Measurements from ENCODE around the gene ALX1. TPM values are rescaled to one million over a fixed set of nuclear protein-coding genes. Genes with fewer than 3 reads are reported as not detected.

The ALX1 gene
- total RNA-seq (2014; rRNA removed; shearing (Covaris generic)): not detected in 2 replicates

DNA sequence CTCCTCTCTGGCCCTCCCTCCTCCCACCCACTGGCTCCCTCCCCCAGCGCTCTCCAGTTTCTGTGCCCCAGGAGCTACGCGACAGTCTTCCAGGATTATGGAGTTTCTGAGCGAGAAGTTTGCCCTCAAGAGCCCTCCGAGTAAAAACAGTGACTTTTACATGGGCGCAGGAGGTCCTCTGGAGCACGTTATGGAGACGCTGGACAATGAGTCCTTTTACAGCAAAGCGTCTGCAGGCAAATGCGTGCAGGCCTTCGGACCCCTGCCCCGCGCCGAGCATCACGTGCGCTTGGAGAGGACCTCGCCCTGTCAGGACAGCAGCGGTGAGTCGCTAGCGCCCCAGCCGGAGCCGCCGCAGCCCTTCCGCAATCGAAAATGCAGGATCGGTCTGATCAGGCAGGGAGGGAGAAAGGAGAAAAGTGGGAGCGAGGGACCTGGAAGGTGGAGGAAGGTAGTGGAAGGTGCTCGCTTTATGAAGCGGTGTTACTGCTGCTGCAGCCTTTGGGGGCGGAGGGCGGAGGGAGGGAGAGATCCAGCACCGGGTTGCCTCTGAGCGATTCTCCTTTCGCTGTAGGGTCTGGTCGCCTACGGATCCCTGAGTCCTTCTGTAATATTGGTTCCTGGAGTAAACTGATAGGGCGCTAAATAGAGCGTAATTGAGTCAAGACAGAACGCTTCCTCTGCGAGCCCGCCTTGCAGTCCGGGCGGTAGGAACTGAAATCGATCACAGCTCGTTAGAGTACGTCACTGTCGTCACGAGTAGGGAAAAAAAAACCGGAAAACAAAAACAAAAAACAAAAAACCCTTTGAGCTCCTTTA lies at the start of gene ALX1:
Gene ALX1, plus strand, starts transcription at position 56 of the 819 bp plus-strand sequence. Its CDS starts 42 bp downstream, at position 98.
- DNase-seq (ENCODE audit: low spot score): no peak

DNA sequence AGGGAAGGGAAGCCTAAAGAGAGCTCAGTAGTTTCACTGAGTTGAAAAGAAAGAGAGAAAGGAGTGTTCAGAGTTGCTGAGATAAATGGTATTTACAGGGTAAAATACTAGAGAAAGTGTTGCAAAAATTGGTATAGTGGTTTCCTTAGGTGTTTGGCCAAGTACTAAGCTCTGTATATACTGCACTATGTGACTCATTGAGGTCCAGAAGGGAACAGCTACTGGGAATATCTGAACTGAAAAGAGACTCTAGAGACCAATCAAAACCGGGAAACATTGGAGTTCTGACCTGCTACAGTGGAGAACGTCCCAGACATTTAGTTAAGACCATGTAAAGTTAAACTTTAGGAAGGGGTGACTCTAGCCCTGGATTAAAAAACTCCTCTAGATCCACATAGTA lies 42.7 kb upstream of the ALX1 start:
- DNase-seq (ENCODE audit: low spot score): no peak

DNA sequence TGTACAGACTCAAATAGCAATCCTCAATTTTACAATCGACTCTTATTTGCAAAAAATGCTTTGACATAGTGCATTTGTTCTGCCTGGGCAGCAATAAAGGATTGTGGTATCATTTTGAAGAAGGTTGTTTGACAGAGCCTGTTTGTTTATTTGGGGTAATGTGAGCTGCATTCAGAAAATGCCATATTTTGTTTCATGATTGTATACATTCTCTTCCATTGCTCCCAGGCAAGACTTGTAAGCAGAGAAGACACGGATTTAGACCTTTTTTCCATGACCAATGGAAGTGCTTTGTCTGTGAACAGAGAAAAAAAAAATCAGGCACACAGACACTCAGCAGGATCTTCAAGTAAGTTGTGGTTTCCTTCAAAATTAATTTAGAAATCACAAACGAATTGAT lies 35.5 kb upstream of the ALX1 start:
- DNase-seq (ENCODE audit: low spot score): no peak

DNA sequence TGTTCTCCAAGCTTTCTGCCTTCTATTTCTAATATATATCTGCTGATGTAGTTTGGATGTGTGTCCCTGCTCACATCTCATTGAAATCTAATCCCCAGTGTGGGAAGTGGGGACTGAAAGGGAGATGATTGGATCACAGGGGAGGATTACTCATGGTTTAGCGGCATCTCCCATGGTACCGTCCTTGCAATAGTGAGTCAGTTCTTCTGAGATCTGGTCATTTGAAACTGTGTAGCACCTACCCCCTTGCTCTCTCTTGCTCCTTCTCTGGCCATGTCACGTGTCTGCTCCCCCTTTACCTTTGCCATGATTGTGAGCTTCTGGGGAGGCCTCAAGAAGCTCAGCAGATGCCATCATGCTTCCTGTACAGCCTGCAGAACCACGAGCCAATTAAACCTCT lies 26.2 kb upstream of the ALX1 start:
- peak; percentile 29 for DNase-seq (ENCODE audit: low spot score)

DNA sequence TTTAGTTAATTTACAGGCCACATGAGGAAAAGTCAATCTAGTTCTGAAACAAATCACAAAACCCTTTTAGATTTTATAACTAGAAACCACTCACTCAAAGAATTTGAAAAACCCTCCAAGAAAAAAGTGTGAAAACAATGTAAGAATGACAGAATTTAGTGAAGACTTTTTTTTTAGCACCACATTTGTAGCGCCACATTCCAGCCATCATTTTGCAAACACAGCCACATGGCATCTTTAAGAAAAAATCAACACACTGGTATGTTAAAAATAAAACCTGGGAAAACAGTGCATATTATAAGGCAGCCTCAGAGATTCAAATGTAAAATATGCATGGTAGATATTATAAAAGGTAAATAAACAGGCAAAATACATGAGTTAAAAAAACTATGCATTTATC lies 22.3 kb upstream of the ALX1 start:
- DNase-seq (ENCODE audit: low spot score): no peak

DNA sequence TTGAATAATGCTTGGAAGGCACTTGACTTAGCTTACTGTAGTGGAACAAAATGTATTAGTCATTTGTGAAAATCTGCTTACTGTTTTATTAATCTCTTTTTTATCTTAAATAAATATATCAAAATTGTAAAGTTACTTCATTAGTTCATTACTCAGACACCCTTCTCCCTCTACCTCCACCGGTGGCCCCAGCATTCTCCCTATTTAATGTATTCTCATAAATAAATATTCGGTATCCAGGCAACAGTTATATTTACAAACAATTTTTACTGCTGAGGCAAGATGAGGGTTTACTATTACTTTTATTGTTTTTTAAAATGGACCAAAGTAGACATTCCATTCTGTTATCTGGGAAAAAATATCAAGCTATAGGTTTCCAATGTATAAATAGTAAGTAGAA lies 19.6 kb upstream of the ALX1 start:
- no peak for DNase-seq (ENCODE audit: low spot score)

DNA sequence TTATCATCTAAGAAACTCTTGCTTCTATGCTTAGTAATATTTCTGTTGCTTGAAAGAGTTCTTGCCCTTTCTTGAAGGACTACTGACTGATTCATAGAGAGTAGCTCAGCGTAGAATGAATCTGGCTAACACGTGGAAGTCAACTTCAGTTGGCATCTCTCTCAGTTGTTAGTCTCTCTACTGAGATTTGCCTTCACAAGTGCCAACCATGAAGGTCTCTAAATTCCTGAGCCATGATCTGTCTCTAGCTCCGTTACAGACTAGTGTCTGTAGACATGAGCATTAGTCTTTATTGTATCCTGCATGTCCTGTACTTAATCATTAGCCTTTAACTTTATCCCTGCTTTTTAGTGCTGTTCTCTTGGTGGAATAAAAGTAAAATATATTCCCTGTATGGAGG lies 19.1 kb upstream of the ALX1 start:
- DNase-seq (ENCODE audit: low spot score): peak; percentile 1

DNA sequence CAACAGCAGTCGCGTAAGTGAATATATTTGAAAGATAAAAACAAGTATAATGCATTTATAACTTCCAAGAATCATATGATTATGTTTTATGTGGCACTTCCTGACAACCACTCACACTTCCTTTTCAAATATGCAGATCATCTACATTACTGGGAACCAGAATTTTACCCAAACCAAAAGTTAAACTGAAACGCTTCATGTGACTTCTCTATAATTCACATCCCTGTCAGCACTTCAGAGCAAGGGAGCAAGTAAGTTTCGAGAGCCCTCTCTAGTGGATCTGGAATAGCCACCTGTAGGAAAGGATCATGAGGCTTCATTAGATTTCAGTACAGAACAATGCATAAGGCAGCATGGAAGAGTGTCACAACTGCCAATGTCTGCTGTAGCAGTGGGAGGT lies 13.7 kb upstream of the ALX1 start:
- DNase-seq (ENCODE audit: low spot score): no peak

DNA sequence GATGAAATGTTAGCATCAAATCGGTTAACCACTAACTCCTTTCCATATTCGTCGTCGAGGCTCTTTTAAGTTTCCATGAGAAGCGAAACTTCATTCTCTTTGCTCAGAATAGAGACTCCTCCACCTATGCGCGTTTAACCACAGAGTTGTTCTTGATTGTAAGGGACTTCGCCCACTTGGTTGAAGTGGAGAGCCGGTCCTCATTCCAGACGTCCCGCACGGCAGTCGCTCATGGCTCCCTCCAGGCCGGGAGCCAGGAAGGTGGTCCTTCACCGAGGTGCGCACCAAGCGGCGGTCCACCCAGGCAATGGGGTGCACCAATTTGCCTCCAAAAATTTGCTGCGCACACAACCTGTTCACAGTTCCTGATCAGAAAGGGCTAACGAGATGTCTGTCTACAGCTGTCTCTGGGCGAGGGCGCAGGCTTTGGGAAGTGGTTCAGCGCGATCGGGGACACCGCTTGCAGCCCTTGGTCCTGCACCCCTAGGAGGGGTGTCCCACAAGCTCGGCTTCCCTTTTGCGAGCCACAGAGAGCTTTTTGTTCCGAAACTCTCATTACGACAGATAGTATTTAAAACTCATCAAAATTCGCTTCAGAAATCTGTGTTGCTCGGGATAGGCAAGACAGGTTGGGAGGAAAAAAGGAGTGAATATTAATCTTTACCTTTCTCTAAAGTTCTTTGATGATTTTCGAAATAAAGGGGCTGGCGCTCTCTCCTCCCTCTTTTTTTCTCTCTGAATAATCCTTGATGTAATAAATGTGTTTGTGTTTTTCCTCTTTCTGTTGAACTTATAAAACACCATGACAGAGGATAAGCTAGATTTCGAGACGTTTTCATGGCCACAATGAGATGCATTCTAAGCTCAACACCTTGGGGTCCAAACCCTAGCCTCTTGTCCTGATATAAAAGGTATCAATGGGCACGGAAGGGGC lies 6.4 kb upstream of the ALX1 start:
- DNase-seq (ENCODE audit: low spot score): no peak

DNA sequence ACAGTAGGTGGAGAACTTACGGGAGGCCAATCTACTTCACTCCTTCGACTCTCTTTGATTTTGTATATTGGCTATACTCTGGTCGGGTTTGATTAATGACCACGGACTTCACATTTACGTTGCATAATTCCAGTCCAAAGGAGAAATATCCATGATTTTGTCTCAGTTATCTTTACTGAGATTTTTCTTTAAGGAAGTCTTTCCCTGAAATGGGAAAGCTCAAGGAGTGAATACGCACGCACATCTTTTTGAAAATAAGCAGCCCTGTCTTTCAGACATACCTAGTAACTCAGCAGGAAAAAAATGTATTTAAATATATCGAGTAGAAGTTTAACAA lies 5.7 kb upstream of the ALX1 start:
- no peak for DNase-seq (ENCODE audit: low spot score)

DNA sequence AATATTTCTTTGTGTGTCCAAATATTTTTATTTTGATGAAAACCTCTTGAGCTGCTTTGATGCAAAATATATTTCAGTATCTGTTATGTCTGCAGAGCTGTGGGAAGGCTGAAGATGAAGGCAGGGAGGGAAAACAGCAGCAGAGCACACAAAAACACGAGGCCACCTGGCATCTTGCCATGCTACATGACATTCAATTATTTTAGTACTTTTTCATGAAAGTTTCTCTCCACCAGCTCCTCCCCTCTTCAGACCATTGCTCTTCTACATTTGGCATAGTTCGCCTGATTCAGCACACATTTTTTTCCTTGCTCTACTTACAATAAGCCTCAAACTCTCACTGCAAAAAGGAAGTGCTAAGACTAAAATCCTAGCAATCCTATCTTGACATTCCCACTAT lies 4.6 kb upstream of the ALX1 start:
- DNase-seq (ENCODE audit: low spot score): peak; percentile 4

DNA sequence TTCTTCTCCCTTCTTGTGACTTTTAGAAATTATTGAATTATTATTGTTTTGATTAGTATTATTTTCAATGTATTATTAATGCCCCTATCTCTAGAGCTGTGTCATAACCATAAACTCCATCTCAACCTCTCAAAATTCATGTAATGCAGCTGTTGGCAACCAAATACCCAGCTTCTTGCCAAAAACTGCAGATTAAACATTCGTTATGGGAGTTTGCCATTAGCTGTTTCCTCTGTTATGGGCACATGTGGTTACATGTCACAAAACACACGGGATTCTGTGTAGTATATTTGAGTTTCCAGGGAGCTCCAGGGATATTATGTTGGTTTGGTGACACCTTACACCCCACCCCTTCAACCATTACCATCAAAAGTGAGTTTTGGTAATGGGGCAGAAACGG lies 2.8 kb upstream of the ALX1 start:
- no peak for DNase-seq (ENCODE audit: low spot score)

DNA sequence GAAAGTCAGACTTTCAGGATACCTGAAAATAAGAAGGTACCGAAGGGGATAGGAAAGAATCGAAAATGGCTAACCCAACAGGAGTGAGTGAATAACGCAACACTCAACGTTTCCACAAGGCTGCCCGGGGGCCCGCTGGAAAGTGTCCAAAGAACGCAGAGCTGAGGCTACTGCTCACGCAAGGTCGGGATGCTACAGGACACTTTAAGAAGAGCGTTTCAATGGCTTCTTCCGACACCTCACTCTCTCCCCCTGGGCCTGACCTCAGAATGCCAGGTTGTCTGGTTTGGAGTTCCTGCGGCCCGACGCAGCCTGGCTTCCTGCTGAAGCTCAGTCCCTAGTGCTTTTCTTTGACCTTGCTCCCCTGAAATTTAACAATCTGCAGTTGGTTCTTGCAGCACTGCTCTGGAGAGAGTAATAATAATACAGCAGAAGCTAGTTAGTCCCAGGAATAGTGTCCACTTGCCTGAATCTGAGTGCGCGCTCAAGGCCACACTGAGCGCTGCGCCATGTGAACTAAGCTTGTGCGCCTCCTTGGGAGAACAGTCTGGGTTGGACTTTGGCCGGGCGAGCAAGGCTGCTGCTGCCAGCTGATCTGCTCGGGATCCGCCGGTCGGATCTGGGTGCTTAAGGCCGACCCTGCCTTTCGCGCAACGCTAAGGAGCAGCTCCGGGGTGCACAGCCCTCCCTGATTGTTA lies 2.0 kb upstream of the ALX1 start:
- no peak for DNase-seq (ENCODE audit: low spot score)

DNA sequence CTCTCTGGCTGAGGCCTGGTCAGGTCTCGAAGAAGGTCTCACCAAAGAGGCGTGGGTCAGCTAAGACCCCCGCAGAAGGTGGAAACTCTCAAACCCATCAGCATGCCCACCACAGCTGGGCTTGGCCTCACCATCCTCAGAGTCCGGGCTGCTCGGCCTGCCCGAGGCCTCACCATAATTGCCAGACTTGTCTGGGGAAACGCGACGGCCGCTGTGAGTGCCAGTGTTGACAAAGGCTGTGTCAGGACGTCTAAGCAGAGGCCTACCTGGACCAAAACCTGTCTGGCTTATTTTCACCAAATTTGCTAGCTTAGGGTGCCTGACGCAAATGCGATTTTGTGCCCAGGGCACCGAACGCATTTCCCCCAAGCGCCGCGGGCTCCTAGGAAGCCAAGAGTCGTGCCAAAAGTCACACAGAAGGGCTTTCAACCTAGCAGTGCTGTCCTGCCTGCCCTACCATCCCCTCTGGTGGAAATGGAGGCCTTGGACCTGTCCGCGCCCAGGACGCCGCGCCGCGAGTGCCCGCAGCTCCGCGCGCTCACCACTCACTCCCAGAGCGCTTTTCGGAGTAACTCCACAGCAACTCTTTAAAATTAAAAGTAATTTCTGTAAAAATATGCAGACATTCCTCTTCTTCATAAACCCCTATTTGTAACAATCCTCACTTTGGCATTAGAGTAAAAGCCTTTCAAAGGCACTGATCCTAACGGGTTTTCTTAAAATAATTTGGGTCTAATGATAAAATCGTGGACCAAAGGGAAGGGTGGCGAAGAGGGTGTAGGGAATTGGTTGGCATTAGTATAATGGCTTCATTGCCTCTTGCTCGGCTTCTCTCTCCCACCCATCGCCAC lies 1.2 kb upstream of the ALX1 start:
- no peak for DNase-seq (ENCODE audit: low spot score)

DNA sequence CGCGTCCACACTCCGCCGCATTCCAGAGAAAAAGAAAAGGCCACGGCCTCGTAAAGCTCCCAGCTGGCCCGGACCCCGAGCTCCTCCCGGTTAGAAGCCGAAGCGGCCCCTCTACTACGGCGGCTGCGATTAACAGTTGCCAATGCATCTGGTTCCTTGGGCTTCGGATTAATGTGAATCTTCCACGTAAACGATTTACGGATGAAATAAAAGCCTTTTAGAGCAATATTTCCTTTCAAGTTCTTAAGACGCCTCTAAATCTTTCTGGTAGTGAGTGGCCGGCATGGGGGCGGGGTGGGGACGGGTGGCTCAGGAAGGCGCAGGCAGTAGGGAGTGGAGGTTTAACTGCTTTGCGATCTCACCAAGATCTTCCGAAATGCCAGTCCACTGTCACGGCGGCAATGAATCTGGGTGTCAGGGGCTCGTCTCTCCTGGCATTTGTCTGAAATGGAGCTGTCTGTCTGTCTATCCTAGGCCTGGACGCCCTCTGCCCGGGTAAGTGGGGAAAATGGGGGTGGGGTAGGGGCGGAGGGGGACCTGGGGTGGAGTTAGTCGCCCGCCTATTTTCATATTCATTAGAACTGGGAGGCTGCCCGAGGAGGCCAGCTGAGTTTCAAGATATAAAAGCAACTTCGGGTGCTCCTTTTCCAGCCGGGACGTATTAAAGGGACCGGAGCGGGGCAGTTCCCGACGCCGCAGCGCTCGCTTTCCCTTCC lies 413 bp upstream of the ALX1 start:
- DNase-seq (ENCODE audit: low spot score): no peak

DNA sequence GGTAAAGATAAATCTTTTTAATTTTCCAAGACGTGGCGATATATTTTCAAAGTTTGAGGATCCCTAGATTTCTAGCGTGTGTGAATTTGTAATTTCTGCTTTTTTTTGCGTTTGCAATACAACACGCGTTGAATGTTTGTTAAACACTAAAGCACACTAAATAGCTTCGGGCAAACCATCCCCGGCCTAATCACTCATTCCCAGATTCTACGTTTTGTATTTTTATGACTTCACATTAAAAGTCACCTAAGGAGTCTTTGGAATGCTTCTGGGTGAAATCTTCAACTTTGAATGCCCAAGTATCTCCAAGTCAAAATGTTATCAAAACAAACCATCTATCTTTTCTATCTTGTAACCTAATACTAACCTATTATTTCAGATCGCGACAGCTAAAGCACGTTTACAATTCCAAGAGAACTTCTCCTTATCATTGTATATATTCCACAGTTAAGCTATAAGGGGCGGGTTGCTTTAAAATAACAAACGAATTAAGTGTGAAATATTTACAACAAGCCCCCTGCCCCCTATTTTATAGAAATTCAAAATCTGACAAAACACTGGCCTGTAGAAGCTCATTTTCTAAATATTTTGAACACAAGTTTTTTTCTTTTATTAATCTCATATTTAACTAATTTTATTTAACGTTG lies 1.1 kb downstream of the ALX1 start:
- no peak for DNase-seq (ENCODE audit: low spot score)

DNA sequence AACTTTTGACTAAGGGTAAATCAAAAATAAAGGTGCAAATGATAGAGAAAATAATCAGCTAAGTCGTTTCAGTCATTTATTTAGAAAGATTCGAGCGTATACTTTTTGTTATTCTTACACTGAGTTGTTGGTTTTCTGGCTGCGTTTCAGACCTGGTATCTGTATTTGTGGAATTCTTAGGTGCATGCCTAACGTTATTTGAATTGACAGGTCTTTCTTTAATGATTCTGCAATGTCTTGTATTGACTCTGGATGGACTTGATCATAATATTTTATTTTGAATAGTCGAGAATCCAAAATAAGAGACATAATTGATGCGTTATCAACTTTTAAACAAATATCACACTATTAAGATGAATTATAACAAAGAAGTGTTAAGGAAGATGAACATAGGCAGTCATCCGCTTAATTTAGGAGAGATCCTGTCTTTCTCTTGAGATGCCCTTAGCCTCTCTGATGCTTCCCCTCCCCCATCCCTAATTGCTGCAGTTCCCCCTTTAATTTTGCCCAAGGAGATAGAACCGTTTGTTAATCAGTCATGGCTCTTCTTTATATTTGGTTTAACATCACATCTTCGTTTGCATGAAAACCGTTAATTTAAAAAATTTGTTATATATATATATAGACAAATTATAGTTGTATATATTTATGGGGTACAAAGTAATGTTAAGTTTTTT lies 1.8 kb downstream of the ALX1 start:
- DNase-seq (ENCODE audit: low spot score): no peak

DNA sequence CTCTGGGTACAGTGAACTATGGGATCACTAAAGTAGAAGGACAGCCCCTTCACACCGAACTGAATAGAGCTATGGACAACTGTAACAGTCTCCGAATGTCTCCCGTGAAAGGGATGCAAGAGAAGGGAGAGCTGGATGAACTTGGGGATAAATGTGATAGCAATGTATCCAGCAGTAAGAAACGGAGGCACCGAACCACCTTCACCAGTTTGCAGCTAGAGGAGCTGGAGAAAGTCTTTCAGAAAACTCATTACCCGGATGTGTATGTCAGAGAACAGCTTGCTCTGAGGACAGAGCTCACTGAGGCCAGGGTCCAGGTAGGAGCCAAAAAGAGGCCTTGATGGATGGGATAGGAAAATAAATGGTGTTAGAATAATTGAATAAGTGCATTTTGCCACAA lies 3.5 kb downstream of the ALX1 start:
- DNase-seq (ENCODE audit: low spot score): no peak

DNA sequence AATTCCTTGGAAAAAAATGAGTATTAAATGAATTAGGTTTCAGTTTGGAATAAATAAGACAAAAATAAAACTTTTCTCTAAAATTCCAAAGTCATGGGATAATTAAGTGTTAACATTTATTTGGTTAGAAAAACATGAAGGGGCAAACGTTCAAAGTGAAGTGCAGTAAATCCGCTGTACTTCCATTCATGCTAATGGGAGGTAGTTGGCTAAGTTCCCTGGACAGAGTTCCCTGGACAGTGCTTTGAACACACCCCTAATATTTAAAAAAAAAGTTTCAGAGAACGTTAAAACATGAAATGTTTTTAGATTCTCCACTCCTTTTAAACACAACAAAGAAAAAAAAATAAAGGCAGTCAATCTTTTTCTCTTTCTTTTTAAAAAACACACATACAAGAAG lies 16.3 kb downstream of the ALX1 start:
- DNase-seq (ENCODE audit: low spot score): no peak

DNA sequence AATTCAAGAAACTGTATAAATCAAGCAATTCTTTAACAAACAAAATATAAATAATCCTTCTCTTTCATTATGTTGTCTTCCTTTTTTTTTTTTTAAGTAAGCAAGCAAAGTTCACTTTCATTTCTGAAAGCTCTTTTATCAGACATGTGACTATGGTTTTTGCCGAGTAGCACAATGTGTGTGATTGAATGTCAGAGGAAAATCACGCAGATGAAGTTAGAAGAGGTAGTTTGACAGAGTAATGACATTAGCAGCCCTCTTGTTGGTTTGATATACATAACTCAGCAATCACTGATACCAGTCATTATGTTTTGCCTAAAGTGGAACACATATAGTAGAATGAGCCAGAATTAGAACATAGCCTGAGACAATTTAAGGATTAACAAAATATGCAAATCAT lies 19.0 kb downstream of the ALX1 start:
- DNase-seq (ENCODE audit: low spot score): no peak

Data from A172 (cell line).